Neural progenitor cell (in vitro differentiated cells): ENCODE measurements around the gene SLC28A1.

Source experiments
- CTCF ChIP-seq: fragments of 200-600 bp; sonication (generic); IDR thresholded peaks from 2 replicates; pipeline ENCODE4 v1.5.1; 2017; ENCODE audit warnings: antibody characterized with exemption, mild to moderate bottlenecking
- EZH2 ChIP-seq: fragments of 200-600 bp; sonication (generic); IDR thresholded peaks from 2 replicates; pipeline ENCODE4 v1.6.1; 2017; ENCODE audit warnings: antibody characterized with exemption, mild to moderate bottlenecking, moderate library complexity
- EZH2phosphoT487 ChIP-seq: fragments of 200-600 bp; sonication (generic); IDR thresholded peaks from 2 replicates; pipeline ENCODE4 v1.6.1; 2017; ENCODE audit warnings: antibody characterized with exemption

GRCh38 chr15:84876269-84876668 lies 8.2 kb upstream of the SLC28A1 start:
- TF ChIP-seq CTCF (no peak), EZH2 (no peak), EZH2phosphoT487 (no peak)
